H1 (cell line): Measurements from ENCODE around the gene FARS2. TPM values are rescaled to one million over a fixed set of nuclear protein-coding genes. Genes with fewer than 3 reads are reported as not detected.

Experiments used
- CHD7 ChIP-seq: fragments of 300-600 bp; sonication (generic); IDR thresholded peaks from 2 replicates; pipeline ENCODE4 v1.7.1; 2012; ENCODE audit warnings: low read length, moderate library complexity, mild to moderate bottlenecking, inconsistent platforms; ENCODE audit not compliant: insufficient replicate concordance
- polyA plus RNA-seq, 7 experiments: library from polyadenylated mRNA; depleted of rRNA in 3 of 7; stranded (reverse) in 5 of 7; unstranded in 2 of 7; fragments of >200 nt in 5 of 7; fragments of 200-250 nt in 2 of 7; gene quantifications; 1 replicate in 5 of 7; 2 replicates in 1 of 7; 4 replicates in 1 of 7; pipeline versions ENCODE4 v1.2.1 to v1.2.3, GENCODE V29; 2011 to 2013; ENCODE audit warnings: missing spikeins in 2 of 7, mixed read lengths in 2 of 7
- total RNA-seq: library from RNA; stranded (reverse); fragmentation: NEBNext Ultra II Directional; extraction: Animal tissue kit (Norgen Biotek cat#: 25700); gene quantifications from 2 replicates; pipeline ENCODE4 v1.2.1, GENCODE V29; 2021

The FARS2 gene
- total and polyA plus RNA-seq, 2 of the 8 experiments (the other 6 are each of a cell fraction or from before 2014, with no cell fraction given) = 11.7 to 14.4 TPM

DNA sequence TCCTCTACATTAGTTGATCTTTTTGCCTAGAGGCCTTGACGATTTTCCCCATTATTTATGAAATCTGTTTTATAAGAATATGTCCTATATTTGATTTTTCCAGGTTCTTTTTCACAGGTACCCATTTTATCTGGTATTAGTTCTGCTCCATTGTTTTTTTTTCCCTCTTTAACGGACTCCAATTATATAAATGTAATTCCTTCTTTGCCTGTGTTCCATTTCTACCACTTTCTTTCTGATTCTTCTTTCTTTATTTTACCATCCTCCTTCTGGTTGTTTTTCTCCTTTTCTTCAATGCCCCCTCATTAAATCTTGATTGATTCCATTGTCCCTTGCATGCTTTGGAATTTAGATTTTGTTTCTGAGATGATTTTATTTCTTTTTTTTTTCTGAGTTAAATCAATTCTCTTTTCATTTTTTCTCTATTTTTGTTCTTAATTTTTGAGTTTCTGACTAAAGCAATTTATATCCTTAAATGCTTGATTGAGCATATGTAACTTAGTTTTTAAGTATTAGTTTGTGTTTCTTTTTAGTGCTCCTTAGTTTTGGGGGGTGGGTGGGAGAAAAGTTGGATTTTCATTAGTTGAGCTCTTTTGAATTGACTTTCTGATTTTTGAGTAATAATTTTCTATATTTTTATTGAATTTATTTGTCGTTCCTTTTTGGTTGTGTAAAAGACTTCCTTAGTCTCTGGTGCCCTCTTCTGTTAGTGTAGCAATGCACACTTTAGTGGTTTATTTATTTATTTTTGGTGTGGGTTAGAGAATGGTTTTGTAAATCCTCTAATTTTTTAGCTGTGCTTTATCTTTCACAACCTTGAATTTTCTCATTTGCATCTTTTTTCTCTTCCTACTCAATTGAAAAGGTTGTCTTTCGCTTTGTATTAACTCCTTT, 140.8 kb downstream of the FARS2 start (continued):
- TF ChIP-seq CHD7 = no peak
- TF ChIP-seq, all 59 proteins: peak for 2
